GM19395 (cell line): Measurements from ENCODE around the gene SLC18A2.

Experiments
- ATAC-seq: cut with Tn5 transposase; IDR thresholded peaks from one replicate; pipeline ENCODE4 v1.9.1; 2021; ENCODE audit warnings: mild to moderate bottlenecking, moderate library complexity; ENCODE audit not compliant: unreplicated experiment

SLC18A2 gene

DNA sequence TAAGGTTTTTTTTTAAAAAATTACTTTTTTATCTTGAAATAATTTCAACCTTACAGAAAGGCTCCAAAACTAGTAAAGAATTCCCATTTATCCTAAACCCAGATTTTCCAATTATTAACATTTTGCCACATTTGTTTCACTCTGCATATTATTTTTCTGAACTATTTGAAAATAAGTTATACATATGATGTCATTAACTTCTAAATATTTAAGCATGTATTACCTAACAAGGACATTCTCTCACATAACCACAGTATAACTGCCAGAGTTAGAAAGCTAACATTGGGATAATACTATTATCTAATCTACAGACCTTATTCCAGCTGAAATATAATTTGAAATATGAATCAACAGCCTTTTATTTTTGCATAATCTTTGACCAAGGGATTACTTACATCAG, 65.8 kb downstream of the SLC18A2 start:
- no peak for ATAC-seq

DNA sequence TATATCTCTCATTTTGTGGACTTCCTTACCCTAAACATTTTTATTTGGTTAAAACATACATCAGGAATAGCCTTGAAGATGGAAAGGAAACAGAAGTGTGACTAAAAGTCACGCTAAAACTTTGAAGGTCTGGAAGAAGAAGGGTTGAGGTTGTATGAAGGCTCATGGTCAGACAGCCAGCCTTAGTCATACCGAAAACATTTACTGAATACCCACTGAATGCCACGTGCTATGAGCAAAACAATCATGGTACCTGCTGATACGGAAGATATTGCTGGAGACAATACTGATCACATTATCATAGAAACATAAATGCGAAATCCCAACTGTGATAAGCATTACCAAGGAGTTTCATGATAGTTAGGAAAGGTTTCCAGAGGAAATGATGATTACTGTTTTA, 70.3 kb downstream of the SLC18A2 start:
- no peak for ATAC-seq

DNA sequence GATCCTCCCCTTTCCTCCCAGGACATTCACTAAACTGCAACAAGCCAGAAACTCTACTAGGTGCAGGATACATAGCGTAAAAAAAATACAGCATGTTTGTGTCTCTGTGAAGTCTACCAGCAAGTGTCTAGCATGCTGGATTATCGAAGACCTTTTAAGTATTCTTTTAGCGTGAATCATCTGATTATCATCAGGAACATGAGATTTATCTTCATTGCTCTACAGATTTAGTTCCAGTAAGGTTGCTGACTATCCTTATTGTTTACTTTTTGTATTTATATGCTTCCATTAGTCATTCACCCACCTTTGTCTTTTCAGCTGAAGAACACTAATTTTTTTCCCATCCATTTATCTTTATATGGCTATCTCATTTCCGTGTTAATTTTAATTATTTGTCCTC, 71.5 kb downstream of the SLC18A2 start:
- no peak for ATAC-seq

DNA sequence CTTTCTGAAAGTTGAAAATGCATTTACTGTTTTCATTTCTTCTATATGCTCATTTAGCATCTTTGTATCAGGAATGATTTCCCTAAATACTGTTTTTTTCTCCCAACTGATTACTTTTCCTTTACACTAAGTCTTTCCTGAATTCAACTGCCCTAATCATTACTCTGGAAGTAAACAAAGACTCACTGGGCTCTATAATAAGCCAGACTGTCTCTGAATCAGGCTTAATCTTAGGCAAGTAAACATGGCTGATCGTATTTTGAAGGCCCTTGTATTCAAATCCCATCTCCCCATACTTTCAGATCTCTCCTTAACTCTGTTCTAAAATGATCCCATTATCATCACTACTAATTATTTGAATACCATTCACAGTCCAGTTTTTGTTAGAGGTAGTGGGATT, 72.7 kb downstream of the SLC18A2 start:
- no peak for ATAC-seq

- no peak for ATAC-seq
These were observed 75.8 kb downstream of the SLC18A2 start for GRCh38 chr10:117316701-117317100.

- ATAC-seq = no peak
These were observed 78.0 kb downstream of the SLC18A2 start for GRCh38 chr10:117318909-117319308.

GRCh38 chr10:117320050-117320665, 79.2 kb downstream of the SLC18A2 start:
- no peak for ATAC-seq

DNA sequence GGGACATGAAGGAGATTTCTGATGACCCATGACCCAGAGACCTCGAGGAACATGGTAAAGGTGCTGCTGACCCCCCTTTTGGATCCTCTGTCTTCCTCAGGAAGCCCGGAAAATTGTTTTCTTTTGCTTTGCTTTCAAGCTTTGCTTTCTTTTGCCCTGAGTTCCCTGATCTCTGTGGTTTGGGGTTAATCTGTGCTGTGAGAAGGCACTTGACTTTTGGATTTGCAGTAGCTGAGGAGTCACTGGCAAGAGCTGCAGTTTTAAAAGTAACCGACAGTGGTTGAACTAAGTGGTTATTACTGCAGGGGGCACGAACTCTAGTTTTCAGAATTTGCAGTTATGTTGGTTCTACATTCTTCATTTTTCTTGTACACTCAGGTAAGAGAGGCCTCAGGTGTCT, 81.3 kb downstream of the SLC18A2 start:
- ATAC-seq = no peak

DNA sequence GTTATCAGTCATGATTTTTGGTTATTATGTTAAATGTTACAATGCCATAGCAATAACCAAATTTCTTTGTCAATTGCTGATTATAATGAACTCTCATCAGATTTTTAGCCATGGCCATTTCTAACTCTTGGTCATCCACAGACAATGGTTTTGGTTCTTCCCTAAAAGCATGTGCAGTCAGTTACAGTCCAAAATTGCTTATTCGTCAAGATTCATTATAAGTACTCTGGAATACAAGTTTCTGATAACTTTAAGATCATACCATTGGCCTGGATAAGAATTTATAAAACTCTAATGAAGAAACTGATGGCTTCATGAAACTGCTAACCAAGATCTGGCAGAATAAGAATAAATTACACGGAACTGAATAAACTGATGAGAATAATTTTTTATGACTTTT, 83.5 kb downstream of the SLC18A2 start:
- no peak for ATAC-seq

DNA sequence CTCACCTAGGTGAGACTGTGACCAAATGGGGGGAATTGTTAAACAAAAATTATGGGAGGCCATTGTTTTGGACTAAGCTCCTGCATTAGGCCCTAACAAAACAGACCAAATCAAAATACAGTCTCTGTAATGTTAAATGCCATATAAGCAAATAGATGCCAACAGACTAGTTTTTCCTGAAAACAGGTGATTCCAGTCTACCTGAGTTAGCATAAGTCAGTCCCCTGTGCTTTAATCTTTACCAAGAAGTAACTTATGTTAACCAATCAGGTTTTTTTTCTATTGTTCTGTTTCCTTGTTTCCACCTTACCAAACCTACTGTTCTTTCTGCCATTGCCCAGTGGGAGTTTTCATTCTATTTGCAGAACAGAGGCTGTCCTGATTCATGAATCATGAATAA, 86.3 kb downstream of the SLC18A2 start:
- ATAC-seq = no peak
